Midbrain (tissue), 1 donor: ENCODE results near the gene OTX1.
"Not testable (repeated sequence)": the region's sequence is repeated elsewhere in the genome, so short reads cannot be mapped to it uniquely, and the experiment has no call there.

Experiments used
- DNase-seq: peaks from one replicate; lab custom pipeline; 2025; lab: John Stamatoyannopoulos, UW

The OTX1 gene

DNA sequence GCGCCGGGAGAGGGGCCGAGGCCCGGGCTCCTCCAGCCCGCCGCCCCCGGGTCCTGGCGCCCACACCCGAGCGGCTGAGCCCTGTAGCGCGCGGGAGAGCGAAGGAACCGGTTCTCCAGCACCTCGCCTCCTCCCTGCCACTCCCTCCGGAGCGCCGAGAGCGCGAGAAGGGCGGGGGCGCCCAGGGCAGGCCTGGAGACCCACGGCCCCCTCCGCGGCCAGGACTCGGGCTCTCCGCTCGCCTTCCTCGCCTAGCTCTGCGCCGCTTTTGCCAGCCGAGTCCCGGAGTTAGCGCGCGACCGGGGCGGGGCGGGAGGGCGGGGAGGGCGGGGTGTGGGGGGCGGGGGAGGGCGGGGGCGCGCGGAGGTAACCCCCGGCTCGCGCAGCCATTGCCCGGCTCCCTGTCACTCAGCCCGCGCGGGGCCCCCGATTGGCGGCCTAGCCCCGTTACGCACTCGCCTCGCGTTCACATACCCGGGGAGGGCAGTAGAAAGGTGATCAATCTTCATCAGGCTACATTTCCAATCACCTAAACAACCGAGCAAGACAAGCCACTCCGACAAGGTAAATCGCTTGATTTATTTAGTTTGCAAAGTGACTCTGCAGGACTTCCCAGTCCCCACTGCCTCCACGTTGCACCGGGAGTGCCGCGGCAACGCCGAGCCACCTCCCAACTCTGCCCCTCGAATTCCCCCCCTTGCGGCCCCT is at the start of gene OTX1:
TSS of gene OTX1 (plus strand) at position 497 of the 708 bp plus-strand sequence. CDS start 2,161 bp downstream, outside the sequence.
- peak; percentile 71 for DNase-seq

DNA sequence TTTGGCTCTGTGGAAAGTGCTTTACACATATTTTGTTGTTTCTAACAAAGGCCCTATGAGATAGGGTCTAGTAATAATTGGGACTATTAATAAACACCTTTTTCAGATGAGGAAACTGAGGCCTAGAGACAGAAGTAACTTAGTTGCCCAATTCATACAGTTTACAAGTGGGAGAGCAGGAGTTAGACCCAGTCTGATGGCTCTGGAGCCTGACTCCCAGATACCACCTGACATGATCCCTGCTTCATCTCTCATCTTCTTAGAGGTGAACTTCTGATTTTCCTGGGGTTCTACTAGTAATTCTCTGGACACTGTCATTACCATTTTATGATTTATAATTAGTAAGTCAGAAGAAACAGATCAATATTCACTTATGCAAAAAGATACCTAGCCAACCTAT is 49.1 kb upstream of the OTX1 start:
- DNase-seq, result no peak

DNA sequence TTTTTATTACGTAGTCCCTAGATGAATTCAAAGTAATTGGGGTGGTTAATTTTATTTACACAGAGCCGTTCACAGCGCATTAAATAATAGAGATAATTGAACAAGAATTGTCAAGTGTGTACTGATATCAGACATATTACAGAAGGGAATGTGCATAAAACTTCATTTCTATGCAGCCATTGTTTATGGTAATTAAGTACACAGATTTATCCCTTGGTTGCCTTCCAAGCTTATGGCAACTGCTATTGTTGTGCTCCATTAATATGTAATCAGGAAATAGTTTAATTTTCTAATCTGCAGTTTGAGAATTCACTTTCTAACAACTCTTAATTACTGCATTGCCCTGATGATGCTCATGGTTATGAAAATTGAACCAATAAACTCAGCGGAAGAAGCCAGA is 47.3 kb upstream of the OTX1 start:
- DNase-seq, result no peak

DNA sequence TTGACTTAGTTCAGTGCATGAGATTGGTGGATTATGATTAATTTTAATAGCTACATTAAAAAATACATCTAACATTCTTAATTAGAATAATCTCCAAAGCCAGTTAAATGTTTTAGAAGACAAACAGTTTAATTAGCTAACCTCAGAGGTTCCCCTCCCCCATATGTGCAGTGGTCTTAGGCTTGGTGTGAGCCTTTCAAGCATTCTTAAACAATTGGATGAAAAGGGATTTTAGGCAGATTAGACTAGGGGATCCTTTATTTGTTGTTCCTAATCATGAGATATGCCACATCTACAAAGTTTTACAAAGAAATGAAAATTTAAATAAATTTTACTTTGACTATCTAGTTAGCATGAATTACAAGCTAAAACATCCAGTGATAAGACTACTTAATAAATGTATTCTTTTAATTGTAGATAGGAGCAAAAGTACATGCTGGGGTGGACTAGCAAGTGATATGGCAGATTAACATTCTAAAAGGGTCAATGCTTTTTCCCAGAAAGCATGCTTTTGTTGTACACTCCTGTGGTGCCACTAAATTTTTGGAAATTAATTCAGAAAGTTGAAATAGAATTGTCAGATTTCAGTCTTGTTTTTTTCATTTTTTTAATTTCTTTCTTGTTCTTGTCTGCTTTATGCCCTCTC is 42.7 kb upstream of the OTX1 start:
- no peak for DNase-seq

DNA sequence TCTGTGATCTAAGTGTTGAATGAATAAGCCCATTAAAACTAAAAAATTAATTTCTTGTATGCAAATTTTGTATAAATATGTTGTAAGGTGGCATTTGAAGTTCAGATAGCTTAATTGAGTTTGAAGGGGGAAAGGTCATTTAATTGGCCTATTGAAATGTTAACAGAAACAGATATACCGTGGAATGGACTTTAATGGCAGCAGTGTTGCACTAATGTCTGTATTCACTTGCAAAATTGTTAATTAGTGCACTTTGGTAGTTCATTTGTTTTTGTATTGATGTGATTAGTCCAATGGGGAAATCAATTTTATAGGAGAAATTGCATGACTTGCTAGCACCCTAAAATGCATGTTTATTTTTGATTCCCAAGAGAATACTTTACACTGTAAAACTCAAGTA is 41.8 kb upstream of the OTX1 start:
- DNase-seq, result no peak

DNA sequence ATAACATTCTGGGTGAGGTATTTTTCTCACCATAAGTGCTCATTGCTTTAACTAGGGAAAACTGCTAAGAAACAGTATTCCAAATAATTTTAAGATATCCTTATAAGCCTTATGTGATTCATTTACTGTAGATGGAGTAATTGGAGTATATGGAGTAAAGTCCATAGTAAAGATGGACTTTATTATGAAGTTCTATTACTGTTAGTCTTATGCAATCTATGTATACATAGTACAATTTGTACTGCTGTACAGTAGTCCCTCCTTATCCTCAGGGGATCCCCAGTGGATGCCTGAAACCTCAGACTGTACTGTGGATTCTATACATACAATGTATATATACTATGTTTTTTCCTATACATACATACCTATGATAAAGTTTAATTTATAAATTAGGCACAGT is 41.1 kb upstream of the OTX1 start:
- DNase-seq, result no peak

DNA sequence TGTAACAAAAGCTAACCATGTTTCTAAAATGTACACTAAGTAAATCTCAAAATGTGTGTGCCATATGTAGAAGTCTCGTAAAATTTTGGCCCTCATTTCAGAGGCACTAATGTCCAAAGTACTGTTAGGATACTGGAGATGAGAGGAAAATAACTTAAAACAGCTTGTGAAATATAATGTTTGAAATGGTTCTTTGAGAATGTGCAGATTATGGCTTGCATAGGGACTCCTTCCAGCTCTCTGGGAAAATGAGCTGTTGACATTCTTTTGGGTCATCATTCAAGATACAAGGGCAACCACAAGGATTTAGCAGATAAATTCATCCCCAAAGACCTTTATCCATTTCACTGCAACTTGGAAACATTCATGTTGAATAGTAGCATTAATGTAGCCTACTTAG is 38.1 kb upstream of the OTX1 start:
- no peak for DNase-seq

DNA sequence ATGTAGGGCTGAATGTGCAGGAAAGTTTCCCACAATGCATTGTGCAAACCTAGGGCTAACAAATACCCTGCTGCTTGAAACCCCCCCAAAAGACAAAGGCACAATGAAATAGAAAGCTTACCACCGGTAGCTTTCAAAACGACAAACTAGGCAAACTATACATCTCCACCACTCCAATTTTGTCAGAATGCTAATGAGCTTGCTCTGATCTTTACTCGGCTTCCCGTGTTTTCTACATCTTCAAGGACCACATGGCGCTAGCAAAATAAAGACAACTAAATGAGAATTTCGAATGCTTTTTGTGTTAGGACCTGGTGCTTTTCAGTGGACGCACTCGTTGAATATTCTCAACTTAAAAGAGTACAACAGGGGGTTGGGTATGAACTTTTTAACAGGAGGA is 37.2 kb upstream of the OTX1 start:
- no peak for DNase-seq

DNA sequence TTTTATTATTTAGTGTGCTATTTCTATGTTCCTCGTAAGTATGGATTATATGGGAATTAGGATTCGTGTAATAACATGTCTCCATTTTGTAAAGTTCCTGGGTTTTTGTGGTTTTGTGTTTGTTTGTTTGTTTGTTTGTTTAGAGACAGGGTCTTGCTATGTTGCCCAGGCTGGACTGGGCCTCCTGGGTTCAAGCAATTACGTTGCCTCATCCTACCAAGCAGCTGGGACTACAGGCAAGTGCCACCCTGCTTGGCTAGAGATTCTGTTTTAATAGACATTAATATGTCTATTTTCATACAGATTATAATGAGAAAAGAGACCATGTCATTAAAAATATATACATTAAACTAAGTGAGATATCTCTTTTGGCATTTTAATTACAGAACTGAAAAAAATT is 35.2 kb upstream of the OTX1 start:
- no peak for DNase-seq

DNA sequence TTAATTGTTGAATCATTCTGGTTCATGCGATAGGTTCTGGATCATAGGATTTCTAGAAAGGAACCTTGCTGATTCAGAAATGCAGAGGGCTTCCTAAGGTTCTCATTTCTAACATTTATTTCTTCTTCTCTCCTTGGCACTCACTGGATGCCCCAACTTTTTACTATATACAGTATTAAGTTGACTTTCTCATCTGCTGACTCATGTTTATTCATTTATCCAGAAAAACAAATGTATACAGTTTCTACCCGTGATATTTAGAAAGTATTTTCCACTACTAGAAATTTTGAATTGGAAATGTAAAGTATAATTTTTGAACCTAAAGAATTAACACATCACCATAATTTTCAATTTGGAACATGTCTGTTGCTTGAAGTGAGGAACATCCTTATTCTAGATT is 32.2 kb upstream of the OTX1 start:
- DNase-seq, result no peak

DNA sequence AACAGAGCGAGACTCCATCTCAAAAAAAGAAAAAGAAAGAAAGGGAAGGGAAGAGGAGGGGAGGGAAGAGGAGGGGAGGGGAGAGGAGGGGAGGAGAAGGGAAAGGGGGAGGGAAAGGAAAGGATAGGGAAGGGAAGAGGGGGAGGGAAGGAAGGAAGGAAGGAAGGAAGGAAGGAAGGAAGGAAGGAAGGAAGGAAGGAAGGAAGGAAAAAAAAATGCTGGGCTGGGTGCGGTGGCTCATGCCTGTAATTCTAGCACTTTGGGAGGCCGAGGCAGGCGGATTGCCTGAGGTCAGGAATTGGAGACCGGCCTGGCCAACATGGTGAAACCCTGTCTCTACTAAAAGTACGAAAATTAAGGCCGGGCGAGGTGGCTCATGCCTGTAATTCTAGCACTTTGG is 30.9 kb upstream of the OTX1 start:
- DNase-seq, result not testable (repeated sequence)

DNA sequence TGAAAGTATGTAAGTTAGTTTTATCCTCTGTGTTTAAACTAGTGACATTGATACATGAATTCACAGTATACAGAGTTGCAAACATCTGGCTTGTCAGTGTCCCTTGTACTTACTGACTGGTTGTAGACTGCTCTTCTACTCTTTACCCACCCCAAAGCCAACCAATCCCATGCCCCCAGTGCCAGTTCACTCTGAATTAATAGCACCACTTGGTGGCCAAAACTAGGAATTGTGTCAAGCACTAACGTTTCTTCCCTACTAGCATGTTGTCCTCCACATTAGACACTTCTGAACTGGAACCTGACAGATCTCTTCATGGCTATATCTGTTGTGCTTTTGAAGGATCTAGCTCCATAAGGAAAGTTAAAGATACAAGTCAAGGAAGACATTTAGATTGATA is 27.2 kb upstream of the OTX1 start:
- no peak for DNase-seq

DNA sequence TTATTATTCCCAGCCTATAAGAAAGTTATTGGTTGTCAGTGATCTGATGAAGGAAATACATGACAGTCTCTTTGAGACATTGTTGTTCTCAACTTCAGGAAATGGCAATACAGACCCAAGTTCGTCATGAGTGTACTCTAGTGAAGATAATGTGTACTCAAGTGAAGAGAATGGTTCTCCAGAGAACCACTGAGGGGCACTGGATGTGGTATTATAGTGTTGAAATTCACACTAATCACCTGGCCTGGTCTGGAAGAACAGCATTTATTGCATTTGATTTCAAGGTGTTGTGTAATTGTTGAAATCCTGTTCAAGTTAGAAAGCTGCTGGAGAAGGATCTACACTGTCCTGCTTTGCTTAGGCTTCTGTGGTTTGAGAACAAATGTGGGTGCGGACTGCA is 23.4 kb upstream of the OTX1 start:
- no peak for DNase-seq

DNA sequence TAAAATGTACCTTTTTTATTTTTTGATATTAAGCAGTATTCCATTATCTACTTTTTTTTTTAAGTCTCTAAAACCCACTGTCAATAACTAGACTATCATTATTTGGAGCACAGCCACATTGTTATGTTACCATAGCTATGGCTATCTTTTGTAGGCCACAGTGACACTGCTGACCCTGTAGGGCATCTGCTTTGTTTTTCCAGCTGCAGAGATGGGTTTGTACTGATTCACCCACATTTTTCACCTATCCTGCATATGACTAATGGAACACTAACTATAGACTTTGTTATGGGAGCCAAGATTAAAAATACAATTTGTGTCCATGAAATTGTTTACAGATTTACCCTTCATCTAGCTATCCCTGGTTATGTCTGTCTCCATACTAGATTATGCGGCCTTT is 21.6 kb upstream of the OTX1 start:
- no peak for DNase-seq

DNA sequence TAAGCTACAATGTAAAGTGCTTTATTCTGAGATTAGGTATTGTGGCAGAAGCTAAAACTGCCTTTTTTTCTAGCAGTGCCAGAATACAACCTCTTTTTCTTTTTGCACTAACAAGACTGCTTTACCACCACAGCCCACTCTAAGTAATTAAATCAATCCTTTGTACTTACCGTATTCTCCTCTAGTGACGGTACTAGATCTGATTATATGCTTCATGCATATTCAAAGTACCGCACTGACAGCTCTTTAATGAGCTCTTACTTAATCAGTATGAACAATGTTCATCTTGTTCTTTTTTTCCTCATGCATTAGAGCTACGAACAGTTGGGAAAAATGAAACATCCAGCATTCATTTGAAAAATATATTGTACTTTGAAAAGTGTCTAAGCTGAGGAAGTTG is 16.1 kb upstream of the OTX1 start:
- DNase-seq, result no peak

DNA sequence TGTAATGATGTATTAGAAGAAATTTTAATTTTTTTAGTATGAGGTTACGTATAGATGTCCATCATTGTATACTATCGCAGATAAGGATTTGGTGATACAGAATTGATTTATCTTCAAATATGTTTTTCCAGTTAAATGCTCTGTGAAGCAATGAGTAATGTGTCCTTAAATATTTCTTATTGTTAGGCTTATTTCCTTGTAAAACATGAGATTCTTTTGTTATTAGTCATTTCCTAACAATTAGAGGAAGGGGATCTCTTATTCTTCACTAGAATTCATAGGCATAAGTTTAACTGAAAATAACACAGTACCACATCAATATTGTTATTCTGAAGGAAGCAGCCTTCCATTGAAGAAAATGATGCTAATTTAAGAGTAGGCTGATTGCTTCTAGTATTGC is 15.5 kb upstream of the OTX1 start:
- DNase-seq, result no peak

DNA sequence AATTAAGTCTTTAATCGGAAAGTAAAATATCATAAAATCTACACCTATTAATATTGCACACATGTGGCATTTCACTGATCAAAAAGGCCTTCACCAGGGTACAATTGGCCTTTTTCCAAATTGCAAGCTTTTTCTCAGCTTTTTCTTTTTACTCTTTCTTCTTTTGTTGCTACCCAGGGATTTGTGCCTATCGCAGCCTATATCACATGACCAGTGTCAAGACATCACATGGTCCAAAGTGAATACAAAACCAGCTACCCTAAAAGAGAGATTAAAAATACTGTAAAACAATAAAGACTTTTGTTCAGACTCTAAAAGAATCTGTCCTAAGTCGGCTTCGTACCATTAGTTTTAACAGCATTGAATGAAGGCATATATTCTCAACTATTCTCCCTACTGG is 15.0 kb upstream of the OTX1 start:
- no peak for DNase-seq

DNA sequence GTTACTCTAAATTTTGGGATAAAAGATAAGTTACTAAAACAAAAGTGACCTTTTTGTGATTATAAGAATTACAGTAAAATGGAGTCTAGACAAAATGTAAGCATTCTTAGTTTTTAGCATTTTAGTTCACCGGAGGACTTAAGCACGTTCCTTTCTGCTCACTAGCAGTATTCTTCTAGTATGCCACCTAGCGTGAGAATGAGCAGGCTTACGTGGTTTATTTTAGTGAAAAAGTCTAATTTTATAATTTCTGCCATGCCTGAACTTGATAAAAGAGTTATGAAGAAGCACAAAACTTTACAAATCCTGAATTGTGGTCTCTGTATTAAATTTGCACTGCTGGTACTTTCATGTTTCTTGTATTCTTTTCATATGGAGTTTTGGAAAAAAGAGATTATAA is 12.6 kb upstream of the OTX1 start:
- DNase-seq, result no peak

DNA sequence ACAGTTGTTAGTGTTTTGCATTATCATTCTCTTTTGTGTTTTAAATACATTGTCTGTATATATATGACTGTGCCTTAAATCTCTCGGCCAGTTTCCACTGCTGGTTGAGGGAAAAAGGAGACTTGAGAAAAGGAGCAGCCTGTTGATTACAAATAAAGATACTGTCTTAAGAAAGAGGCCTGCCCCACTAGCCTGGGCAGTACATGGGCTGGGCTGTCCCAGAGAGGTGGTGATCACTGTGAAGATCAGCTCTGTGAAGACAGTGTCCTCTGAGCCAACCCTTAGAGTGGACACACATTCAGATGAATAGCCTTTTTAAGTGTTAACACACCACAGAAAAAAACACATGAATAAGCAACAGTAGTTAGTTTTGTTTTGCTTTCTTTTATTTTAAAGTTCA is 10.0 kb upstream of the OTX1 start:
- no peak for DNase-seq

DNA sequence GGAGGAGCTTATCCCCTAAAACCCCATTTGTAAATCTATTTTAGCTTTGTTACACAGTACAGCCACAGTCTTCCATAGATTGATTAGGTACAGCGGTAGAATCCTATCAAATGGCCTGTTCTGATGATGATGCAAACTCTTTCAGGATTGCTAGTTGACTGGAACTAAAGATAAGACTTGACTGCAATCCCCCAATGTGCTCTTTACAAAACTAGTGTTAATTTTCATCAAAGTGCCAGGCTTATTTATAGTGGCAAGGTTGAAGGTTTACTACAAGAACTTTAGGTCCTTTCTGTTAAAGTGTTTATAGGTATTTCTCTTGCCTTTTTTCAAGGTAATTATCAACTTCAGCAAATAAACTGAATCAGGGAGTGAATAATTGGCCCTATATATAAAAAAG is 9.0 kb upstream of the OTX1 start:
- DNase-seq, result no peak

DNA sequence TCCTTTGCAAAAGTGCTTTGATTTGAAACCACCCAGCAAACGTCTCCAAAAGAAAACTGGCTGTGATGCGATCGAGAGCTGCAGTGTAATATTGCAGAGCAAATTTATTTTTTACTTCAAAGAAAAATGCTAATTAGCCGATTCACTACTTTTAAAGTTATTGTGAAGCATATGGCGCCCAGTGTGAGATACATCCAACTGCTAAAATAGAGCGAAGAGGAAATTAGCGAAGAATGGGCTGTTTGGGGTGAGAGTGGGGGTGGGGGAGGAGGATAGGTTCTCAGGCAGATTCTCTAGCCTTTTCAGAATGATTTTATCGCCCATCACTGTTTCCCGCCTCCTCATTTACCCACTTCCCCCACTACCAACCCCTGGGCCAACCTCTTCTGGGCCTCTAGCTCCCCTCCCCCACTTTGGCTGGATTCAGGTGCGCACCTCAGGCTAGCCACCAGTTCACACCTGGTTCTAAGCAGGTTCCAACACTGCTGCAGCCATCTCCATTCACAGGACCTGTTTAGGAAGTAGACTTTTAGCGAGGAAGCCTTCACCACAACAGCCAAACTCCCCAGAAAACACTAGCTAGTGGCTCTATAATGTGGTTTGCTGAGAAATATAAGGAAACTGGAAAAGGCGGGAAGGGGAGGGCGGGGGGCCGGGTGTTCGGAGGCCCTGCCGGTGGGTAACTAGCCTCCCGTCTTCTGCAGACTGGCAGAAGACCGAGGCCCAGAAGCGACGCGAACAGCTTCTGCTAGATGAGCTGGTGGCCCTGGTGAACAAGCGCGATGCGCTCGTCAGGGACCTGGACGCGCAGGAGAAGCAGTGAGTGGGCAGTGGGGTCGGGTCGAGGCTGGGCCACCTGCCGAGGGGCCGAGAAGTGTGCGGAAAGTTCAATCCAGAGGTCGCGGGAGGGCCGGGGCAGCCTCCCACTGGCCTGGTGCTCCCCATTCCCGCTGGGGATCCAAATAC is 6.0 kb upstream of the OTX1 start:
- no peak for DNase-seq

DNA sequence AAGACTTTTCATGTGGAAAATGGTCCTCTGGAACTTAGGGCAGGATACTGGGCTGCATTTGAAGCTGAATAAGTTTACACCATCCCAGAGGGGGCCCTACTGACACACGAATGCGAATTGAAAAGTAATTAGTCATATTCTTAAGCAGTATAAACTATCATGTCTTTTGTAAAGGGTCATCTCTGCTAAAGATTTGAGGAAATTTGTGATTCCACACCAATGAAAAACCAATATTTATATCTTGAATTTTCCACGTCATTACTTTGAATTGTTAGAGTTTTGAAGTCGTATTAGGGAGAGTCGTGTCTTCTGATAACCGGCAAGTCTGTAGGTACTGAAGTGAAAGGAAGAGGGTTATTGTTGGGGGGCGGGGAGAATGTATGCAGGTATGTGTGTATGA is 4.1 kb upstream of the OTX1 start:
- DNase-seq, result no peak

DNA sequence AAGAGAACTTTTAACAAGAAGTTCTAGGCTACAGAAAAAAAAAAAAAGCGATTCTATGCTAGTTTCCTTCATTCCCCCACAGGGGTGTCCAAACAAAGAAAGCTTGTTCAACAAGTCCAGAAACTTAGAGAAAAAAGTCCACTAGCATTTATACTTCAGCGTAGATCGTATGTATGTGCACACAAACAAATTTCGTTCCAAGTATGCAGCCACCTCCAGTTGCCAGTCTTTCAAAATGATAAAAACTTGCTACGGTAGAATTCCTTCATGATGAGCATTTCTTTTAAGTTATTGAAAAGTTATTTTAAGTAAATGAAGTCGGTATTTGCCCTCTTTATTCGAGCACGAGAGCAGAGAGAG is 3.7 kb upstream of the OTX1 start:
- no peak for DNase-seq
